ENCODE data around the gene DYNLRB2. TPM values are rescaled to one million over a fixed set of nuclear protein-coding genes. Genes with fewer than 3 reads are reported as not detected.

Gene DYNLRB2
- total RNA-seq, 4 donors from 2014 or later: 3.6 to 4.1 TPM; not detected in 2

GRCh38 chr16:80519189-80519588 is 21.6 kb upstream of the DYNLRB2 start:
- H3K4me3 ChIP-seq (ENCODE audit: low read depth, poor library complexity, severe bottlenecking): no peak overlapping the region
- intact Hi-C loops (cut with DNase I; ENCODE audit: low total_unique reads): no loop called here
- DNase-seq (ENCODE audit: low spot score in 2 of 2): no peak
- no peak for TF ChIP-seq CTCF (IDR thresholded peaks at IDR 0.05)
- TF ChIP-seq POLR2A (IDR thresholded peaks at IDR 0.05): no peak
- 67 to 71% methylated on average over 3 of the region's 3 CpGs for WGBS, 2 donors

DNA sequence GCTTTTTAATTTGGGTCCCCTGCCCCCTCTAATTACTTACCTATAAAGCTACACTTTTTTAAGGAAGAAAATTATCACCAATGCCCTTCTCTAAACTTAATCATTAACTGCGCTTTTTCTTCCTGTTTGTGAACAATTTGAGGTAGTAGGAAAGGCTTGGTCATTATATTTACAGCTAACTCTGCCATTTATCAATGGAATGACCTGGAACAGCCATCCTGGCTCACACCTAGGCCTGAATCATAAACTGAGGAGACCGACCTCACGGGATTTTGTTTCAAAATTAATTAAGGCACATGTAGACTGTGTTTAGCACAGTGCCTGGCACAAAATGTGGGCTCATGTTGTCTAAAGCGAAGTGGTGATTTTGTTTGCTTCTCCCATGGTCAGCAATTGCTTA is 15.4 kb upstream of the DYNLRB2 start:
- H3K4me3 ChIP-seq (ENCODE audit: low read depth, poor library complexity, severe bottlenecking): no peak overlapping the region
- no peak for TF ChIP-seq POLR2A (IDR thresholded peaks at IDR 0.05)
- TF ChIP-seq CTCF (IDR thresholded peaks at IDR 0.05): no peak
- no peak for DNase-seq (ENCODE audit: low spot score in 2 of 2)
- 89 to 95% methylated on average over 4 of the region's 4 CpGs for WGBS, 2 donors
- intact Hi-C loops (cut with DNase I; ENCODE audit: low total_unique reads): no loop called here

GRCh38 chr16:80526418-80527061 is 14.3 kb upstream of the DYNLRB2 start:
- no peak overlapping the region for H3K4me3 ChIP-seq (ENCODE audit: low read depth, poor library complexity, severe bottlenecking)
- 27 to 31% methylated on average over 6 of the region's 6 CpGs for WGBS, 2 donors
- intact Hi-C loops (cut with DNase I; ENCODE audit: low total_unique reads): no loop called here
- DNase-seq (ENCODE audit: low spot score in 2 of 2): no peak
- TF ChIP-seq CTCF (IDR thresholded peaks at IDR 0.05): no peak
- TF ChIP-seq POLR2A (IDR thresholded peaks at IDR 0.05): no peak

- 55 to 59% methylated on average over 5 of the region's 5 CpGs for WGBS, 2 donors
- intact Hi-C loops (cut with DNase I; ENCODE audit: low total_unique reads): no loop called here
- DNase-seq (ENCODE audit: low spot score in 2 of 2): no peak
- TF ChIP-seq POLR2A (IDR thresholded peaks at IDR 0.05) (no peak), CTCF (IDR thresholded peaks at IDR 0.05) (no peak)
- no peak overlapping the region for H3K4me3 ChIP-seq (ENCODE audit: low read depth, poor library complexity, severe bottlenecking)
Observed at GRCh38 chr16:80527297-80527696, 13.5 kb upstream of the DYNLRB2 start.

DNA sequence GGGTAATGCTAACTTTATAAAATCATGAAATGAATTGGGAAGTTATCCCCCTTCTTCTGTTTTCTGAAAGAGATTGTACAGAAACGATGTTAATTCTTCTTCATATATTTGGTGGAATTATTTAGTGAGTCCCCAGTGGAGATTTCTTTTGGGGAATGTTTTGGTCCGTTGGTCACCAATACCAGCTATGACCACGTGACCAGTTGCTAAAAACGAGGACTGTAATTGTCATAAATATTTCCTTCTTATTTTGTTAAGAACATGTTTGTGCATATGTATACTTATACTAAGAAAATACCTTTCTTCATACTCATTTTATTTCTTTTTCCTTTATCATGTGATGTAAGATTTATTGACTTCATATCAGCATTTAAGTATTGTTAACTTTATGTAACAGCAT is 10.3 kb upstream of the DYNLRB2 start:
- DNase-seq (ENCODE audit: low spot score in 2 of 2): no peak
- WGBS, 2 donors: 74 to 84% methylated on average over 4 of the region's 4 CpGs
- H3K4me3 ChIP-seq (ENCODE audit: low read depth, poor library complexity, severe bottlenecking): no peak overlapping the region
- TF ChIP-seq POLR2A (IDR thresholded peaks at IDR 0.05): no peak
- no peak for TF ChIP-seq CTCF (IDR thresholded peaks at IDR 0.05)
- intact Hi-C loops (cut with DNase I; ENCODE audit: low total_unique reads): no loop called here

DNA sequence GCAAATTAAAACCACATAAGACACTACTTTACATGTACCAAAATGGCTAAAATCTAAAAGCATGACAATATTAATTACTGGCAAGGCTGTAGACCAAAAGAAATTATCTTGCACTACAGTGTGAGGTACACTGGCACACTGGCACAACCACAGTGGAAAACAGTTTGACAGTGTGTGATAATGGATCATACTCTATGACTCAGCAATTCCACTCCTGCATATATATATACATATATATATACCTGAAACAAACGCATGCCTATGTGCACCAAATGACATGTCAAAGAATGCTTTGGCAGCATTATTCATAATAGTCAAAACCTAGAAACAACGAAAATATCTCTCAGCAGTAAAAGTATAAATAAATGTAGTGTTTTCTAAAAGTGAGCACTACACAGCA is 4.6 kb upstream of the DYNLRB2 start:
- DNase-seq (ENCODE audit: low spot score in 2 of 2): no peak
- TF ChIP-seq POLR2A (IDR thresholded peaks at IDR 0.05) (no peak), CTCF (IDR thresholded peaks at IDR 0.05) (no peak)
- intact Hi-C loops (cut with DNase I; ENCODE audit: low total_unique reads): no loop called here
- H3K4me3 ChIP-seq (ENCODE audit: low read depth, poor library complexity, severe bottlenecking): no peak overlapping the region
- WGBS, 2 donors: 42 to 45% methylated on average over 2 of the region's 2 CpGs

Data from lower leg skin (tissue), 4 donors.